ENCODE results near the gene CFAP46.

DNA sequence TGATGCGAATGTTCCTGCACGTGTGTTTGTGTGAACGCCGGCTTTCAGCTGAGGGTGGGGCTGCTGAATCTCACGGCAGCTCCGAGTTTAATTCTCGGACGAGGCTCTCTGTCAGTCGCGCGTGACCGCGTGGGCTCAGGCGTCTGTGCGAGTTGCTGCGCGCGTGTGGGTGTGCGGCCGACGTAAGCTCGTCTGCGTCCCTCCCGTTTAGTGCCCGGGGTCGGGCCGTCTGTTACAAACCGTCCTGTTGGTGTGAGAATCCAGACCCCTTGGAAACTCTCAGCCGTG is 41.6 kb upstream of the CFAP46 start:
- TF ChIP-seq POLR2A (IDR thresholded peaks at IDR 0.05) (no peak), CTCF (IDR thresholded peaks at IDR 0.05 in 8 of 11, conservative IDR thresholded peaks at IDR 0.05 in 3 of 11) (no peak), POLR2AphosphoS5 (IDR thresholded peaks at IDR 0.05) (no peak)

Measured in spleen (tissue), 7 donors.